IMR-90 (cell line): Measurements from ENCODE around the gene U2SURP. TPM values are rescaled to one million over a fixed set of nuclear protein-coding genes. Genes with fewer than 3 reads are reported as not detected.

Experiments used
- ATAC-seq: fragments of 200-7000 bp; cut with Tn5 transposase; 2 replicates; pipeline ENCODE4 v1.9.1; 2020; ENCODE audit warnings: low read depth, mild to moderate bottlenecking, moderate library complexity
- BruUV-seq: library from RNA; stranded (reverse); fragments of 400-500 nt; replicated peaks from 2 replicates; lab custom pipeline; 2021; lab: Mats Ljungman, UMichigan
- CTCF ChIA-PET: fragments of 300-600 bp; formaldehyde crosslinking; extraction: SDS; loops from one replicate; lab custom pipeline; 2021; ENCODE audit warnings: antibody characterized with exemption; lab: Yijun Ruan, JAX
- POLR2A ChIA-PET: fragments of 300-600 bp; sonication (Branson Sonifier 250); formaldehyde crosslinking; loops from one replicate; lab custom pipeline; 2022; ENCODE audit warnings: antibody characterized with exemption; ENCODE audit not compliant: unreplicated experiment; lab: Charles Lee
- DNase-seq: peaks from one replicate; pipeline ENCODE4 v3.0.0; 2013
- H2AFZ ChIP-seq: replicated peaks from 2 replicates; pipeline ENCODE3; 2013; ENCODE audit warnings: low read length, mild to moderate bottlenecking; ENCODE audit not compliant: poor library complexity
- H2AK5ac ChIP-seq: 2 replicates; pipeline ENCODE4 v1.6.1; 2013; ENCODE audit warnings: low read depth, low read length, inconsistent platforms
- H2AK9ac ChIP-seq: replicated peaks from 2 replicates; pipeline ENCODE3; 2013; ENCODE audit warnings: mild to moderate bottlenecking, low read depth, low read length, moderate library complexity; ENCODE audit not compliant: poor library complexity
- H2BK120ac ChIP-seq: 2 replicates; pipeline ENCODE4 v1.6.1; 2013; ENCODE audit warnings: low read depth, low read length, inconsistent platforms
- H2BK15ac ChIP-seq: 3 replicates; pipeline ENCODE4 v1.6.1; 2013; ENCODE audit warnings: low read depth, low read length, inconsistent platforms
- H2BK20ac ChIP-seq: 2 replicates; pipeline ENCODE4 v1.6.1; 2013; ENCODE audit warnings: low read depth, mild to moderate bottlenecking, inconsistent platforms, low read length, moderate library complexity
- H2BK5ac ChIP-seq: 2 replicates; pipeline ENCODE4 v1.6.1; 2013; ENCODE audit warnings: mild to moderate bottlenecking, low read depth, low read length, inconsistent platforms; ENCODE audit not compliant: poor library complexity, severe bottlenecking
- H3K14ac ChIP-seq: replicated peaks from 2 replicates; pipeline ENCODE4 v1.6.1; 2013; ENCODE audit warnings: low read depth, low read length, inconsistent platforms
- H3K18ac ChIP-seq: 2 replicates; pipeline ENCODE4 v1.6.1; 2013; ENCODE audit warnings: low read depth, low read length, control low read depth
- H3K23ac ChIP-seq: 2 replicates; pipeline ENCODE4 v1.6.1; 2013; ENCODE audit warnings: low read depth, low read length, inconsistent platforms
- H3K27ac ChIP-seq: 2 replicates; pipeline ENCODE4 v1.5.1; 2013; ENCODE audit warnings: mild to moderate bottlenecking, control low read depth, low read length; ENCODE audit not compliant: insufficient read depth
- H3K27me3 ChIP-seq: 2 replicates; pipeline ENCODE4 v1.6.1; 2013; ENCODE audit warnings: low read length; ENCODE audit not compliant: control insufficient read depth, insufficient read depth
- H3K36me3 ChIP-seq: 2 replicates; pipeline ENCODE4 v1.6.1; 2013; ENCODE audit warnings: low read length, mixed read lengths; ENCODE audit not compliant: control insufficient read depth, insufficient read depth
- H3K4ac ChIP-seq: 2 replicates; pipeline ENCODE4 v1.6.1; 2013; ENCODE audit warnings: low read depth, low read length, inconsistent platforms
- H3K4me1 ChIP-seq: 2 replicates; pipeline ENCODE4 v1.6.1; 2013; ENCODE audit warnings: low read length, mixed read lengths; ENCODE audit not compliant: control insufficient read depth, insufficient read depth
- H3K4me2 ChIP-seq: 2 replicates; pipeline ENCODE4 v1.6.1; 2013; ENCODE audit warnings: low read depth, mild to moderate bottlenecking, control low read depth, low read length, moderate library complexity
- H3K4me3 ChIP-seq: 2 replicates; pipeline ENCODE4 v1.5.1; 2013; ENCODE audit warnings: low read depth, mild to moderate bottlenecking, control low read depth, low read length, moderate library complexity; ENCODE audit not compliant: insufficient read depth
- H3K56ac ChIP-seq: 2 replicates; pipeline ENCODE4 v1.6.1; 2013; ENCODE audit warnings: low read length, inconsistent platforms; ENCODE audit not compliant: insufficient read depth; ENCODE audit errors: extremely low read depth
- H3K79me1 ChIP-seq, 2 experiments: 2 replicates each; pipeline ENCODE4 v1.6.1; 2013; ENCODE audit warnings: low read length in 2 of 2, inconsistent platforms in 1 of 2, low read depth in 1 of 2
- H3K9ac ChIP-seq: 2 replicates; pipeline ENCODE4 v1.6.1; 2013; ENCODE audit warnings: low read depth, low read length, control low read depth
- H3K9me1 ChIP-seq: 2 replicates; pipeline ENCODE4 v1.6.1; 2013; ENCODE audit warnings: low read length, inconsistent platforms; ENCODE audit not compliant: insufficient read depth
- H3K9me3 ChIP-seq: 2 replicates; pipeline ENCODE4 v1.6.1; 2013; ENCODE audit warnings: low read length; ENCODE audit not compliant: control insufficient read depth, insufficient read depth
- H4K20me1 ChIP-seq: 2 replicates; pipeline ENCODE4 v1.6.1; 2013; ENCODE audit warnings: low read length, inconsistent platforms; ENCODE audit not compliant: insufficient read depth
- H4K5ac ChIP-seq: 2 replicates; pipeline ENCODE4 v1.6.1; 2013; ENCODE audit warnings: mild to moderate bottlenecking, low read depth, low read length, control low read depth
- H4K8ac ChIP-seq, 2 experiments: 2 replicates each; pipeline ENCODE4 v1.6.1; 2013; ENCODE audit warnings: low read depth in 2 of 2, low read length in 2 of 2, control low read depth in 1 of 2, inconsistent platforms in 1 of 2
- H4K91ac ChIP-seq: 2 replicates; pipeline ENCODE4 v1.6.1; 2013; ENCODE audit warnings: low read depth, low read length, inconsistent platforms; ENCODE audit not compliant: insufficient read depth
- BHLHE40 ChIP-seq: fragments of 150-350 bp; IDR thresholded peaks from 2 replicates; pipeline ENCODE4 v1.6.1; 2016; ENCODE audit warnings: mild to moderate bottlenecking, low read depth, low read length
- CEBPB ChIP-seq: IDR thresholded peaks from 2 replicates; pipeline ENCODE4 v1.6.1; 2012; ENCODE audit warnings: low read depth, low read length, improper control_type of control experiment
- CHD1 ChIP-seq: IDR thresholded peaks from 2 replicates; pipeline ENCODE4 v1.6.1; 2012; ENCODE audit warnings: low read depth, low read length, improper control_type of control experiment
- CTCF ChIP-seq: conservative IDR thresholded peaks from 2 replicates; pipeline ENCODE4 v1.5.1; 2012; ENCODE audit warnings: mild to moderate bottlenecking, low read depth, low read length, improper control_type of control experiment
- FOS ChIP-seq: fragments of 150-350 bp; IDR thresholded peaks from 2 replicates; pipeline ENCODE4 v1.6.1; 2016; ENCODE audit warnings: low read depth, low read length
- MAFK ChIP-seq: IDR thresholded peaks from 2 replicates; pipeline ENCODE4 v1.6.1; 2012; ENCODE audit warnings: low read depth, low read length, improper control_type of control experiment
- MAZ ChIP-seq: IDR thresholded peaks from 2 replicates; pipeline ENCODE4 v1.6.1; 2012; ENCODE audit warnings: low read depth, mild to moderate bottlenecking, low read length, improper control_type of control experiment, moderate library complexity, borderline replicate concordance
- MXI1 ChIP-seq: IDR thresholded peaks from 2 replicates; pipeline ENCODE4 v1.6.1; 2012; ENCODE audit warnings: low read depth, mild to moderate bottlenecking, low read length, moderate library complexity, borderline replicate concordance
- NFE2L2 ChIP-seq: fragments of 150-350 bp; IDR thresholded peaks from 2 replicates; pipeline ENCODE4 v1.6.1; 2016; ENCODE audit warnings: low read depth, mild to moderate bottlenecking, low read length
- RCOR1 ChIP-seq: IDR thresholded peaks from 2 replicates; pipeline ENCODE4 v1.6.1; 2012; ENCODE audit warnings: mild to moderate bottlenecking, low read length, improper control_type of control experiment; ENCODE audit not compliant: insufficient replicate concordance
- RFX5 ChIP-seq: IDR thresholded peaks from 2 replicates; pipeline ENCODE4 v1.8.0; 2012; ENCODE audit warnings: low read depth, mild to moderate bottlenecking, low read length, moderate library complexity
- SMC3 ChIP-seq: fragments of 150-350 bp; IDR thresholded peaks from 2 replicates; pipeline ENCODE4 v1.6.1; 2016; ENCODE audit warnings: low read depth, mild to moderate bottlenecking, antibody characterized with exemption, low read length, moderate library complexity
- USF2 ChIP-seq: fragments of 150-350 bp; IDR thresholded peaks from 2 replicates; pipeline ENCODE4 v1.6.1; 2017; ENCODE audit warnings: mild to moderate bottlenecking, antibody characterized with exemption, low read length, low read depth
- WGBS, 2 experiments: methylation state at CpG; one replicate each; pipeline versions ENCODE4 v1.1.5 to v1.1.7; 2013; ENCODE audit warnings: missing lambda C conversion rate in 2 of 2; ENCODE audit not compliant: insufficient read length in 1 of 2; ENCODE audit errors: extremely low coverage in 2 of 2; 5-methylcytosine and 5-hydroxymethylcytosine counted together
- dilution Hi-C: fragments of 300-500 bp; cut with HindIII; formaldehyde crosslinking; loops from one replicate; pipeline ENCODE4 v1.14.3; 2018; ENCODE audit warnings: low sequenced_read_pairs; ENCODE audit not compliant: unreplicated experiment
- in situ Hi-C: fragments of 300-500 bp; cut with MboI; formaldehyde crosslinking; loops from 3 replicates; pipeline ENCODE4 v1.14.3; 2019; ENCODE audit warnings: low sequenced_read_pairs, inconsistent platforms, mixed read lengths
- intact Hi-C: fragments of 100-400 bp; cut with micrococcal nuclease; formaldehyde crosslinking; loops from 2 replicates; pipeline ENCODE4 v1.10.0; 2022
- polyA plus RNA-seq, 3 experiments: library from polyadenylated mRNA; depleted of rRNA; stranded (reverse); fragments of >200 nt; gene quantifications; 2 replicates each; pipeline ENCODE4 v1.2.3, GENCODE V29; 2012; ENCODE audit warnings: low replicate concordance in 1 of 3
- total RNA-seq: library from RNA; depleted of rRNA; stranded (reverse); fragments of >200 nt; gene quantifications from 2 replicates; pipeline ENCODE4 v1.2.3, GENCODE V29; 2012

U2SURP gene
- total and polyA plus RNA-seq, 2 of the 4 experiments (the other 2 are of a cell fraction) = 24.8 to 29.4 TPM

GRCh38 chr3:143070977-143071551, 69.7 kb downstream of the U2SURP start (continued):
- no peak for TF ChIP-seq NFE2L2

- no peak overlapping the region for H4K91ac ChIP-seq
- H3K27ac ChIP-seq = no peak overlapping the region
- ChIA-PET POLR2A (no interaction called here), CTCF (interaction anchor here (0.7 to 1.5 kb wide), 4 partner anchors 10 to 603 kb away, joined by 3 to 4 read pairs (median 4); no protein-coding TSS in a partner anchor)
- no peak overlapping the region for H2BK15ac ChIP-seq
- H3K14ac ChIP-seq = no peak overlapping the region
- no peaks in the 10 kb centered on the region for H4K20me1 ChIP-seq
- H3K27me3 ChIP-seq = no peaks in the 10 kb centered on the region; the same call in 1 of the 2 replicates
- 0 out of 2 replicates have a peak overlapping the region, but pooled peaks have one; percentile 24 for H2BK20ac ChIP-seq
- no peak overlapping the region for H4K8ac ChIP-seq
- no peak overlapping the region for H2AK9ac ChIP-seq
- BruUV-seq = no TSS peak
- H2AK5ac ChIP-seq = no peak overlapping the region
- WGBS, 2 experiments = 88% methylated on average over 3 of the region's 6 CpGs; no CpG with 5 or more reads in 1 of the 2 experiments
- no peak overlapping the region for H3K23ac ChIP-seq
- H3K4me2 ChIP-seq = no peak overlapping the region
- H3K56ac ChIP-seq = no peak overlapping the region
- H3K18ac ChIP-seq = no peak overlapping the region
- no peaks in the 10 kb centered on the region for H3K9me3 ChIP-seq
- H3K79me1 ChIP-seq = no peaks in the 10 kb centered on the region
- no peak overlapping the region for H2BK120ac ChIP-seq
- peaks cover 5% of the 10 kb centered on the region for H3K4me1 ChIP-seq
- no peak overlapping the region for H2AFZ ChIP-seq
- no peak overlapping the region for H3K4me3 ChIP-seq
- dilution Hi-C loops = no loop called here
- no peaks in the 10 kb centered on the region for H3K9me1 ChIP-seq
- no peak for ATAC-seq
- no peak for DNase-seq
- in situ Hi-C loops = no loop called here
- H4K5ac ChIP-seq = no peak overlapping the region
- H2BK5ac ChIP-seq = no peak overlapping the region
- no peak overlapping the region for H3K4ac ChIP-seq
- intact Hi-C loops = loop anchor here (5.0 kb wide), 1 partner anchor 601 kb away; no protein-coding TSS in a partner anchor
- H3K9ac ChIP-seq = no peak overlapping the region
- no peaks in the 10 kb centered on the region for H3K36me3 ChIP-seq
- TF ChIP-seq NFE2L2 (no peak), BHLHE40 (no peak), MAFK (no peak), RFX5 (no peak), MXI1 (no peak), CTCF (no peak), SMC3 (no peak), FOS (no peak), RCOR1 (no peak), CEBPB (no peak), MAZ (no peak), USF2 (no peak), CHD1 (no peak)
Observed at GRCh38 chr3:143071776-143072175, 70.4 kb downstream of the U2SURP start.
